GM18861 (cell line): ENCODE results near the gene CLMN.
A peak's percentile ranks its signal among the peaks of the same experiment; 100 is the strongest.
"Not testable (repeated sequence)": the region's sequence is repeated elsewhere in the genome, so short reads cannot be mapped to it uniquely, and the experiment has no call there.

Source experiments
- ATAC-seq: cut with Tn5 transposase; IDR thresholded peaks from one replicate; pipeline ENCODE4 v1.9.1; 2021; ENCODE audit not compliant: unreplicated experiment

Gene CLMN

DNA sequence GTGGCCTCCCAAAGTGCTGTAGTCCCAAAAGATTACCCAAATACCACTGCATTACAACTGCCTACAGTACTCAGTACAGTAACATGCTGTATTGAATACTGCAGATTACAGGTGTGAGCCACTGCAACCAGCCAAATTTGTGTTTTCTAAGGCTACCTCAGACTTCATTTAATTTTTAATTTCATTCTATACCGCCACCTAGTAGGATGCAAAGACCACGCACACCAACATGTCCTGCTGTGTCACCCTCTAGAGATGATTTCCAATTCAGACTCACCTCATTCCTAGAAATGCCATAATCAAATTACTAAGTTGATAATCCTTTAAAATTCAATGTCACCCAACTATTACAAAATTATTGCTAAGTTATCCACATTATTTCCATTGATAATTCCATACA is 177.5 kb downstream of the CLMN start:
- ATAC-seq = no peak

DNA sequence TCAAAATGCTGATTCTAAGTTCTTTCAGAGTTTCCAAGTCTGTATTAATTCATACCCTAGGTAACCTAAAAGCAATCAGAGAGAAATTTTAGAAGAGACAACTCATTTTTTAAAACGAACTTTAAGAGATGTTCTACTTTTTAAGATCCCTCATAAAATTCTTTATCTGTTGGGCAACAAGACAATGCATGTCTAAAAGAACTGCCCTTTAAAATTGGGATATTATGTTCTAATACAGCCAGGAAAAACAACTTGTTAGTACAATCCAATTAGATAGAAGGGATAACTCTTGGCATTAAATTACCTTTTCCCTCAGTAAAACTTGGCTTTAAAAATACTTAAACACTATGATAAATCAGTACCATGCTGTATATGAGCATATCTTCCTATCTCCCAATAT is 178.0 kb downstream of the CLMN start:
- no peak for ATAC-seq

DNA sequence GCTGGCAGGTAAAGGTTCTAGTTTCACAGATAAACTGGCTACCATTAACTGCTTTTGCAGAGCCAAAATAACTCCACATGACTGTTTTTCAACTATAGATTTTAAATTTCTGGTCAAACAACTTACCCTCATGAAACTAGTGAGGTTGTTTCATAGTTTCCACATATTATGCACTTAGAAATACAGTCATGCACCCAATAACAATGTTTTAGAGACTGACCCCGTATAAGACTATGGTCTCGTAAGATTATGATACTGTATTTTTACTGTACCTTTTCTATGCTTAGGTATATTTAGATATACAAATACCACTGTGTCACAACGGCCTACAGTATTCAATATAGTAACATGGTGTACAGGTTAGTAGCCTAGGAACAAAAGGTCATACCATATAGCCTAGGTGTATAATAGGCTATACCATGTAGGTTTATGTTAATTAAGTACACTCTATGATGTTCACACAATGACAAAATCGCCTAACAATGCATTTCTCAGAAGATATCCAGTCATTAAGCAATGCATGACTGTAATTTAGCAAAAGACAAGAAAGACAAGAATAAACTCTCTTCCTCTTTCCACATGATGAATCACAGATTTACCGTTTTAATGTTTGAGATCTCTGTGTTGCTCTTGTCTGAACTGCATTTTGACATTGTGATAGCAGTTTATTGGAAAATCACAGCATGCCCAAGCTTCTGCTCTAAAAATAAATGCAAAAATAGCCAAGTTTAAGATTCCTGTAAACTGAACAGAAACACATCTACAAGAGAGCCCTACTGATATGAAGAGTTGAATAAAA is 179.4 kb downstream of the CLMN start:
- ATAC-seq = no peak

DNA sequence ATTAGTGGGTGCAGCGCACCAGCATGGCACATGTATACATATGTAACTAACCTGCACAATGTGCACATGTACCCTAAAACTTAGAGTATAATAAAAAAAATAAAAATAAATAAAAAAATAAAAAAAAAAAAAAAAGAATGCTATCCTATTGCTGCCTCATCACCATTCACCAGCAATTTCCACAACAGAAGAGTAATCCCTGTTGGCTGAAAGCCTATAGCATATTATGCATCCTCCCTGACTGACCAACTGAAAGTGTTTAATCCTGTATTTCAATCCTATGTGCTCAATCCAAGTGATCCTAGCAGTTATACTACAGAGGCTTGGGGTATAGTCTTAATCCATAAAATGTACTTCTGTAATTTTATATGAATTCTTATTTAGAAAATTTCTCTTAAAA is 180.8 kb downstream of the CLMN start:
- no peak for ATAC-seq

DNA sequence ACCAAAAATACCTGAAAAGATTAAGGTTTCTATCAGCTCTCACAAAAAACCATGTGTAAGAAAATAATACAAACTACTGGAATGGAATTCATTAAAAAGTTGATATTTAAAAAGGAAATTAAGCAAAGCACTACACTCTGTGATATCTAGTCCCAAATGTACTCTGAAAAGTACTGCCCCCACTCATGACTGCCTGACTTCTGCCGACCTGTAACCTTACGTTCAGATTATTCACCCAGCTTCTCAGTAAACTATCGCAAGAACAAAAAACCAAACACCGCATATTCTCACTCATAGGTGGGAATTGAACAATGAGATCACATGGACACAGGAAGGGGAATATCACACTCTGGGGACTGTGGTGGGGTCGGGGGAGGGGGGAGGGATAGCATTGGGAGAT is 181.3 kb downstream of the CLMN start:
- ATAC-seq = not testable (repeated sequence)

DNA sequence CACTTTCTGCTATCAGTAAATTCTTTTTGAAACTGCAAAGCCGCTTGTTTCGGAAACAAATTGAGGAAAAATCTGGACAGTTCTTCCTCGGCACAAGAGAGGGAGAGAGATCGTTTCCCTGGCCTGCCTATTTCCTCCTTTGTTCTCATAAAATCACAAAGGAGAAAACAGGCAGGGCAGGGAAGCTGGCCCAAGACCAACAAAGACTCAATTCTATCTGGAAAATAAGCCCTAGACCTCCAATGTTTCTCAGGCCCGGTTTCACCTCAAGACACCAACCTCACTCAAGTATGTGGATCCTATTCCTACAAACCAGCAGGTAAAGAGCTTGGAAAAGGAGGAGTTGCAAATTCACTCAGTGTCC is 181.9 kb downstream of the CLMN start:
- ATAC-seq = no peak

DNA sequence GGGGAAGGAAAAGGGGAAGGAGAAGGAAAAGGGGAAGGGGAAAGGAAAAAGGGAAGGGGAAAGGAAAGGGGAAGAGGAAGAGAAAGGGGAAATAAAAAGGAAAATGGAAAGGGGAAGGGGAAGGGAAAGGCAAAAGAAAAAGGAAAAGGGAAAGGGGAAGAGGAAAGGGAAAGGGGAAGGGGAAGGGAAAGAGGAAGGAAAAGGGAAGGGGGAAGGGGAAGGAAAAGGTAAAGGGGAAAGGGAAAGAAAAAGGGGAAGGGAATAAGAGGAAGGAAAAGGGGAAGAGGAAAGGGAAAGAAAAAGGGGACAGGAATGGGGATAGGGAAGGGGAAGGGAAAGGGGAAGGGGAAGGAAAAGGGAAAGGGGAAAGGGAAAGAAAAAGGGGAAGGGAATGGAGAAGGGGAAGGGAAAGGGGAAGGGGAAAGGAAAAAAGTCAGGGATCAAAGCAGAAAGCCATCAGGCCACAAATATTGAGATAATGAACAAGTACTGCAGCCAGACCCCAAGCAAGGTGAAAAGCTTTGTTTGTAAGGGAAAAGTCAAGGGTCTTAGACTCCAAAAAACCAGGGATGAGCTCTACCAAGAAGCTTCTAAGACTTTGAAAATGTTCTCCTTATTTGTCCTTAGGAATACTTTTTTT is 182.4 kb downstream of the CLMN start:
- no peak for ATAC-seq

DNA sequence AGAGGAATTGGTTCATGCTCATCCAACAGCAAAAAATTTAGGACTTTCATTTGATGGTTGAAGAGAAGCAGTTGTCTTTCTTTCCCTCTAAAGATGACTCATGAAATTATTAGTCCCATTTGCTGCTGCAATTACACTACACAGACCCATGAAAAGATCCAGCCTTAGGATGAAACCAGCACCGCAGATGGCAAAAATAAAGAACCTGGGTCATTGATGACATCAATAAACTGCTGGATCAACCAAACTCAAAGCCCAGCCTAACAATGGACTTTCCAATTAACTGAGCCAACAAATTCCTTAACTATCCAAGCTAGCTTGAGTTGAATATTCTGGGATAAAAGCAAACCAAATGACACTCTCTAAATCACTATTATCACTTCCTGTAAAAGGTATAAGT is 183.1 kb downstream of the CLMN start:
- no peak for ATAC-seq

DNA sequence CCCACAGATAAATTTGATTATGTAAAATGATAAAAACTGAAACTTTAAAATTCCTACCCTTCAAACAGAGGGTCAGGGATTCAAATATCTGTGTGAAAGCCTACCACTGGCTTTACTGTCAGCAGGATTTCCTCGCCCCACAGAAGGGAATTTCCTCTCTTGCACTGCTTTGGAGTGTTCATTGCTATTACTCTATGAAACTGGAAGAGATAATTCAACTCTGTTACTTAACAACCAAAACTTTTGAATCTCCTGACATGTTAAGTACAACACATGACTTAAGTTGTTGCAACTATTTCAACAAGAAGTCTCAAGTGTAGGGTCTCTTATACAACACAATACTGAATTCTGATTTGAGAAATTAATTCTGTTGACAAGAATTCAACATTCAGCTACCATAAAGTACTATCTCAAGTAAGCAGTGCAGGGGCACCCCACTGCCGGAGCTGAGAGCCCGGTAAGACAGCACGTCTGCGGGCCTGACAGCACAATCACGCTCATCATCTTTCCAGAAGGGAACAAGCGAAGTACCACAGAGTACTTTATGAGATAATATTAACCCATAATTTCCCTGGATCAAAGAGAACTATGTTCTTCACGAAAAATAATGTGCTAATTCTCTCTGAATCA is 185.3 kb downstream of the CLMN start:
- peak; percentile 53 for ATAC-seq

DNA sequence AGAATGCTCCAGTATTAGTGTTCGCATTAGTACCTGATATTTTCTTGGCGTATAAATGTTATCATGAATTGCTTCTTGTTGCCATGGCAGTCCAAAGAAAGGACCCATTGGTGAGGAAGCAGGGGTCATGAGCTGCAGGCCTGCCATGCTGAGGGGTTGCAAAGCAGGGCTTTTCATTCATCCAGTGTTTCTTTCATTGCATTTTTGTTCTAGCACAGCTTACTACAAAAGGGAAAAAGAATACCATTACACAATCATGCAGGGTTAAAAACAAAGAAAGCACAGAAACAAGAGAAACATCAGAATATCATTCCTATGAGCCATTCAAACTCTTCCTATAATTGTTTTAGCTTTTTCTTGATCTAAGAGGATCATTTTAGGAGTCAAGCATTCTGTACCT is 186.4 kb downstream of the CLMN start:
- no peak for ATAC-seq

DNA sequence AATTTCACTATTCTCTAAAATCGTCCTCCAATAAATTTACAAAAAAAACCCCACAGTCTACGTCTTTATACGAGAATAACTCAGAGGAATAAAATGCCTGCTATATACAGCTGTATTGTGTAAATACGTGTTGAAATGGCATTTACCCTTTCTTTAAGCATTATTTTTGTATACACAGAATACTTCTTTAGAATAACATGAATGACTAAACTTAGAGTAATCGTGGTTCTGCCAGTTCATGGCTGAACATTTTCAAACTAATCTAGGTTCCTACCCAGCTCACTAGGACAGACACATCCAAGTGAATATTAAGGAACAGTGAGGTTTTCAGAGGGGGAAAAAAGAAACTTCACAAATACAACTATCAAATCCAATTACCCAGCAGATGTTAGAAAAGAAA is 186.9 kb downstream of the CLMN start:
- no peak for ATAC-seq
